HepG2 (cell line): ENCODE data around the gene CDC34. TPM values are rescaled to one million over a fixed set of nuclear protein-coding genes. Genes with fewer than 3 reads are reported as not detected.
A peak's percentile ranks its signal among the peaks of the same experiment; 100 is the strongest.

Source experiments
- CHD4 ChIP-seq: fragments of 200-600 bp; sonication (generic); IDR thresholded peaks from 2 replicates; pipeline ENCODE4 v1.7.0; 2017; ENCODE audit warnings: mild to moderate bottlenecking, low read length, borderline replicate concordance
- ELF1 ChIP-seq: sonication (generic); formaldehyde crosslinking; IDR thresholded peaks from 2 replicates; pipeline ENCODE4 v1.4.0; 2020; ENCODE audit warnings: missing genetic modification reagents
- GATA4 ChIP-seq: sonication (generic); IDR thresholded peaks from 2 replicates; pipeline ENCODE4 v1.6.1; 2016; ENCODE audit warnings: antibody characterized with exemption, low read depth, borderline replicate concordance
- HNRNPH1 ChIP-seq: fragments of 200-400 bp; formaldehyde crosslinking; optimal IDR thresholded peaks from 2 replicates; pipeline ENCODE3; 2017; ENCODE audit warnings: mild to moderate bottlenecking, low read depth, low read length
- HOXA9 ChIP-seq: sonication (generic); formaldehyde crosslinking; IDR thresholded peaks from 2 replicates; pipeline ENCODE4 v1.8.1; 2022; ENCODE audit warnings: missing genetic modification reagents, mild to moderate bottlenecking, moderate library complexity, borderline replicate concordance
- JUNB ChIP-seq: sonication (generic); formaldehyde crosslinking; IDR thresholded peaks from 2 replicates; pipeline ENCODE4 v1.8.0; 2022; ENCODE audit warnings: missing genetic modification reagents, mild to moderate bottlenecking, borderline replicate concordance
- NFE2L1 ChIP-seq: sonication (generic); formaldehyde crosslinking; IDR thresholded peaks from 2 replicates; pipeline ENCODE4 v1.4.0; 2020; ENCODE audit warnings: missing genetic modification reagents, mild to moderate bottlenecking, borderline replicate concordance
- NFIB ChIP-seq: sonication (generic); formaldehyde crosslinking; IDR thresholded peaks from 2 replicates; pipeline ENCODE4 v1.9.0; 2021; ENCODE audit warnings: missing genetic modification reagents, mild to moderate bottlenecking, borderline replicate concordance
- RFX5 ChIP-seq: IDR thresholded peaks from 2 replicates; pipeline ENCODE4 v1.6.1; 2011; ENCODE audit warnings: low read depth, low read length, improper control_type of control experiment
- SALL1 ChIP-seq: sonication (generic); formaldehyde crosslinking; IDR thresholded peaks from 2 replicates; pipeline ENCODE4 v1.8.0; 2022; ENCODE audit warnings: mild to moderate bottlenecking, missing genetic modification reagents
- SALL2 ChIP-seq: sonication (generic); formaldehyde crosslinking; IDR thresholded peaks from 2 replicates; pipeline ENCODE4 v1.8.1; 2023; ENCODE audit warnings: mild to moderate bottlenecking, missing genetic modification reagents, inconsistent platforms
- SATB2 ChIP-seq: sonication (generic); formaldehyde crosslinking; IDR thresholded peaks from 2 replicates; pipeline ENCODE4 v1.5.0; 2020; ENCODE audit warnings: missing genetic modification reagents
- SP2 ChIP-seq: sonication (generic); formaldehyde crosslinking; IDR thresholded peaks from 2 replicates; pipeline ENCODE4 v1.5.1; 2020; ENCODE audit warnings: mild to moderate bottlenecking, missing genetic modification reagents
- THAP11 ChIP-seq: IDR thresholded peaks from 2 replicates; pipeline ENCODE4 v1.6.1; 2016; ENCODE audit warnings: missing biosample characterization, missing genetic modification reagents
- ZBTB1 ChIP-seq: sonication (generic); formaldehyde crosslinking; IDR thresholded peaks from 2 replicates; pipeline ENCODE4 v1.4.0; 2020; ENCODE audit warnings: missing genetic modification reagents, borderline replicate concordance
- ZKSCAN5 ChIP-seq: sonication (generic); formaldehyde crosslinking; IDR thresholded peaks from 2 replicates; pipeline ENCODE4 v1.5.1; 2020; ENCODE audit warnings: mild to moderate bottlenecking, missing genetic modification reagents
- ZNF335 ChIP-seq: sonication (generic); formaldehyde crosslinking; IDR thresholded peaks from 2 replicates; pipeline ENCODE4 v1.4.0; 2020; ENCODE audit warnings: missing genetic modification reagents
- ZNF496 ChIP-seq: sonication (generic); formaldehyde crosslinking; IDR thresholded peaks from 2 replicates; pipeline ENCODE4 v1.8.1; 2023; ENCODE audit warnings: mild to moderate bottlenecking, moderate library complexity, missing genetic modification reagents; ENCODE audit not compliant: insufficient replicate concordance
- ZNF552 ChIP-seq: sonication (generic); formaldehyde crosslinking; IDR thresholded peaks from 2 replicates; pipeline ENCODE4 v1.9.0; 2022; ENCODE audit warnings: missing genetic modification reagents, mild to moderate bottlenecking, borderline replicate concordance
- ZNF589 ChIP-seq: sonication (generic); formaldehyde crosslinking; conservative IDR thresholded peaks from 2 replicates; pipeline ENCODE4 v1.8.0; 2022; ENCODE audit warnings: mild to moderate bottlenecking, moderate library complexity, missing genetic modification reagents
- ZNF672 ChIP-seq: sonication (generic); formaldehyde crosslinking; IDR thresholded peaks from 2 replicates; pipeline ENCODE4 v1.8.1; 2022; ENCODE audit warnings: missing genetic modification reagents
- ZNF674 ChIP-seq: sonication (generic); formaldehyde crosslinking; IDR thresholded peaks from 2 replicates; pipeline ENCODE4 v1.5.0; 2020; ENCODE audit warnings: low read depth, mild to moderate bottlenecking, missing genetic modification reagents
- ZNF839 ChIP-seq: sonication (generic); formaldehyde crosslinking; IDR thresholded peaks from 2 replicates; pipeline ENCODE4 v1.4.0; 2020; ENCODE audit warnings: missing genetic modification reagents, mild to moderate bottlenecking, borderline replicate concordance
- polyA plus RNA-seq, 8 experiments: library from polyadenylated mRNA; depleted of rRNA in 3 of 8; stranded (reverse) in 7 of 8; unstranded in 1 of 8; fragments of >200 nt; fragmentation: Illumina TruSeq in 4 of 8; extraction: Trizol in 4 of 8; gene quantifications; 2 replicates each; pipeline versions ENCODE4 v1.2.1 to v1.2.3, GENCODE V29; 2011 to 2016; ENCODE audit warnings: low read depth in 4 of 8, missing spikeins in 1 of 8, mixed read lengths in 1 of 8; ENCODE audit not compliant: insufficient read depth in 1 of 8
- total RNA-seq, 5 experiments: library from RNA; depleted of rRNA; stranded (reverse); fragments of >200 nt; fragmentation: Illumina TruSeq; extraction: Trizol; gene quantifications; 2 replicates each; pipeline ENCODE4 v1.2.3, GENCODE V29; 2016; ENCODE audit warnings: low read depth in 1 of 5
- TF ChIP-seq, protein P1 (sequence below): sonication (generic); formaldehyde crosslinking; IDR thresholded peaks from 2 replicates; pipeline ENCODE4 v1.5.0; 2020; ENCODE audit warnings: missing genetic modification reagents, mild to moderate bottlenecking, borderline replicate concordance
- TF ChIP-seq, protein P2 (sequence below): sonication (generic); formaldehyde crosslinking; IDR thresholded peaks from 2 replicates; pipeline ENCODE4 v1.4.0; 2020; ENCODE audit warnings: missing genetic modification reagents
- TF ChIP-seq, protein P3 (sequence below): IDR thresholded peaks from 2 replicates; pipeline ENCODE4 v1.6.1; 2016; ENCODE audit warnings: mild to moderate bottlenecking
- TF ChIP-seq, protein P4 (sequence below), 2 experiments: sonication (generic) in 1 of 2; formaldehyde crosslinking in 1 of 2; IDR thresholded peaks; 2 replicates each; pipeline versions ENCODE4 v1.5.1 to v1.6.1; 2011 to 2020; ENCODE audit warnings: borderline replicate concordance in 1 of 2, low read depth in 1 of 2, low read length in 1 of 2, mild to moderate bottlenecking in 1 of 2, missing genetic modification reagents in 1 of 2, moderate library complexity in 1 of 2

The CDC34 gene
- total and polyA plus RNA-seq, 2 of the 13 experiments (the other 11 are each of a cell fraction or from before 2014, with no cell fraction given) = 138 to 150 TPM

DNA sequence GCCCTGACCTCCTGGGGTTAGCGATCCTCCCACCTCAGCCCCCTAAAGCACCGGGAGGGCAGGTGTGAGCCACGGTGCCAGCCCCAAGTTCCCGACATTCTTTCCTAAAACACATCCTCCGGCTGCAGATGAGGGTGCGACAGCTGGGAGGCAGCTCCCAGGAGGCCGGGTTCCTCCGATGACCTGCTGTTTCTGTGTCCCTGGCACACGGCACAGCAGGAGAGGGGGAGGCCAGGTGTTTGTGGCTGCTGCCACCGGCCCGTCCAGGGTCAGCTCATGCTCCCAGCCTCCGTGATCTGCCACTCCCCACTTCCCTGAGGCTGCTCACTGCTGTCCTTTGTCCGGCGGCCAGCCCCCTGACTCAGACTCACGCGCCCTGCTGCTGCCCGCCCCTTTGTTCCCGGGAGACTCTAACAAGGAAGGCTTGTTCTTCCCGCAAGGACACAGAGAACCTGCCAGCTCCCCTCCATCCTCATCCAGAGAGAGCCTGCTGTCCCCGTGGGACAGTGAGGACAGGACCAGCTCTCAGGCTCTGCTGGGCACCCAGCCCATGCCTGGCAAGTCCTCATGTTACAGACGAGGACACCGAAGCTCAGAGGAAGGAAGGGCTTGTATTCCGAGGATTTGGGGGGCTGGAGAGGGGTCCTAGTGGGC is 45.9 kb upstream of the CDC34 start (continued):
- no peak for TF ChIP-seq NFE2L1 (CRISPR knock-in tag)
- no peak for TF ChIP-seq SATB2 (CRISPR knock-in tag)
- TF ChIP-seq ZNF674 (CRISPR knock-in tag) = no peak
- no peak for TF ChIP-seq GATA4
- no peak for TF ChIP-seq ZNF496 (CRISPR knock-in tag)
- no peak for TF ChIP-seq ZNF589 (CRISPR knock-in tag)
- TF ChIP-seq ZNF552 (CRISPR knock-in tag) = no peak
- no peak for TF ChIP-seq ZNF335 (CRISPR knock-in tag)
- TF ChIP-seq RFX5 = no peak
- no peak for TF ChIP-seq CHD4
- TF ChIP-seq, protein P1, sequence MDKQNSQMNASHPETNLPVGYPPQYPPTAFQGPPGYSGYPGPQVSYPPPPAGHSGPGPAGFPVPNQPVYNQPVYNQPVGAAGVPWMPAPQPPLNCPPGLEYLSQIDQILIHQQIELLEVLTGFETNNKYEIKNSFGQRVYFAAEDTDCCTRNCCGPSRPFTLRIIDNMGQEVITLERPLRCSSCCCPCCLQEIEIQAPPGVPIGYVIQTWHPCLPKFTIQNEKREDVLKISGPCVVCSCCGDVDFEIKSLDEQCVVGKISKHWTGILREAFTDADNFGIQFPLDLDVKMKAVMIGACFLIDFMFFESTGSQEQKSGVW = no peak
- TF ChIP-seq ZNF839 (CRISPR knock-in tag) = no peak
- peak; percentile 44; the same call in 1 of the 2 replicates for TF ChIP-seq ELF1 (CRISPR knock-in tag)
- TF ChIP-seq HOXA9 (CRISPR knock-in tag) = no peak
- TF ChIP-seq, protein P2, sequence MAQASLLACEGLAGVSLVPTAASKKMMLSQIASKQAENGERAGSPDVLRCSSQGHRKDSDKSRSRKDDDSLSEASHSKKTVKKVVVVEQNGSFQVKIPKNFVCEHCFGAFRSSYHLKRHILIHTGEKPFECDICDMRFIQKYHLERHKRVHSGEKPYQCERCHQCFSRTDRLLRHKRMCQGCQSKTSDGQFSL (CRISPR knock-in tag) = no peak
- TF ChIP-seq NFIB (CRISPR knock-in tag) = no peak
- TF ChIP-seq THAP11 (CRISPR knock-in tag) = peak; percentile 61; the same call in 1 of the 2 replicates
- no peak for TF ChIP-seq SP2 (CRISPR knock-in tag)
- TF ChIP-seq, protein P3, sequence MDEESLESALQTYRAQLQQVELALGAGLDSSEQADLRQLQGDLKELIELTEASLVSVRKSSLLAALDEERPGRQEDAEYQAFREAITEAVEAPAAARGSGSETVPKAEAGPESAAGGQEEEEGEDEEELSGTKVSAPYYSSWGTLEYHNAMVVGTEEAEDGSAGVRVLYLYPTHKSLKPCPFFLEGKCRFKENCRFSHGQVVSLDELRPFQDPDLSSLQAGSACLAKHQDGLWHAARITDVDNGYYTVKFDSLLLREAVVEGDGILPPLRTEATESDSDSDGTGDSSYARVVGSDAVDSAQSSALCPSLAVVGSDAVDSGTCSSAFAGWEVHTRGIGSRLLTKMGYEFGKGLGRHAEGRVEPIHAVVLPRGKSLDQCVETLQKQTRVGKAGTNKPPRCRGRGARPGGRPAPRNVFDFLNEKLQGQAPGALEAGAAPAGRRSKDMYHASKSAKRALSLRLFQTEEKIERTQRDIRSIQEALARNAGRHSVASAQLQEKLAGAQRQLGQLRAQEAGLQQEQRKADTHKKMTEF (CRISPR knock-in tag) = no peak
- no peak for TF ChIP-seq ZBTB1 (CRISPR knock-in tag)
- TF ChIP-seq ZKSCAN5 (CRISPR knock-in tag) = no peak
- TF ChIP-seq, protein P4, sequence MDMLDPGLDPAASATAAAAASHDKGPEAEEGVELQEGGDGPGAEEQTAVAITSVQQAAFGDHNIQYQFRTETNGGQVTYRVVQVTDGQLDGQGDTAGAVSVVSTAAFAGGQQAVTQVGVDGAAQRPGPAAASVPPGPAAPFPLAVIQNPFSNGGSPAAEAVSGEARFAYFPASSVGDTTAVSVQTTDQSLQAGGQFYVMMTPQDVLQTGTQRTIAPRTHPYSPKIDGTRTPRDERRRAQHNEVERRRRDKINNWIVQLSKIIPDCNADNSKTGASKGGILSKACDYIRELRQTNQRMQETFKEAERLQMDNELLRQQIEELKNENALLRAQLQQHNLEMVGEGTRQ (IDR thresholded peaks at IDR 0.05; ENCODE audit: low read depth, low read length) = no peak
- TF ChIP-seq, protein P4 (CRISPR knock-in tag; IDR thresholded peaks at IDR 0.05; ENCODE audit: borderline replicate concordance) = no peak
- no peak for TF ChIP-seq JUNB (CRISPR knock-in tag)
- TF ChIP-seq SALL2 (CRISPR knock-in tag) = no peak
- no peak for TF ChIP-seq ZNF672
- no peak; the same call in 1 of the 2 replicates for TF ChIP-seq SALL1
- TF ChIP-seq HNRNPH1 = no peak
